HG03432 (cell line): ENCODE measurements around the gene ACP6.
"Not testable (repeated sequence)": the region's sequence is repeated elsewhere in the genome, so short reads cannot be mapped to it uniquely, and the experiment has no call there.

Experiments used
- ATAC-seq: cut with Tn5 transposase; IDR thresholded peaks from one replicate; pipeline ENCODE4 v1.9.1; 2021; ENCODE audit warnings: mild to moderate bottlenecking, moderate library complexity; ENCODE audit not compliant: unreplicated experiment

Gene ACP6

GRCh38 chr1:147670319-147671001 lies at the start of gene ACP6:
Gene ACP6 (minus strand): TSS chr1:147670524. CDS start chr1:147670048, 476 bp downstream.
- ATAC-seq, result peak; percentile 94

GRCh38 chr1:147719711-147720225 lies 49.4 kb upstream of the ACP6 start:
- no peak for ATAC-seq

GRCh38 chr1:147719029-147719698 lies 48.8 kb upstream of the ACP6 start:
- no peak for ATAC-seq

GRCh38 chr1:147717706-147718097 lies 47.4 kb upstream of the ACP6 start:
- no peak for ATAC-seq

GRCh38 chr1:147717051-147717705 lies 46.9 kb upstream of the ACP6 start:
- no peak for ATAC-seq

- no peak for ATAC-seq
Measured at GRCh38 chr1:147712605-147713004, 42.3 kb upstream of the ACP6 start.

GRCh38 chr1:147700042-147701006 lies 30.0 kb upstream of the ACP6 start:
- no peak for ATAC-seq

- ATAC-seq, result no peak
Measured at GRCh38 chr1:147699686-147700041, 29.3 kb upstream of the ACP6 start.

- no peak for ATAC-seq
Measured at GRCh38 chr1:147683163-147683763, 12.9 kb upstream of the ACP6 start.

- ATAC-seq, result not testable (repeated sequence)
Measured at GRCh38 chr1:147680608-147681235, 10.4 kb upstream of the ACP6 start.

GRCh38 chr1:147677681-147678080 lies 7.4 kb upstream of the ACP6 start:
- ATAC-seq, result not testable (repeated sequence)

- no peak for ATAC-seq
Measured at GRCh38 chr1:147676311-147677085, 6.2 kb upstream of the ACP6 start.

GRCh38 chr1:147673816-147674215 lies 3.5 kb upstream of the ACP6 start:
- no peak for ATAC-seq

GRCh38 chr1:147673406-147673805 lies 3.1 kb upstream of the ACP6 start:
- no peak for ATAC-seq

- peak; percentile 38 for ATAC-seq
Measured at GRCh38 chr1:147669469-147670318, 630 bp downstream of the ACP6 start.

GRCh38 chr1:147665521-147665920 lies 4.8 kb downstream of the ACP6 start:
- no peak for ATAC-seq

GRCh38 chr1:147664206-147664605 lies 6.1 kb downstream of the ACP6 start:
- ATAC-seq, result no peak

GRCh38 chr1:147654511-147654910 lies 15.8 kb downstream of the ACP6 start:
- ATAC-seq, result no peak
